ENCODE data around the gene DPYSL3. TPM values are rescaled to one million over a fixed set of nuclear protein-coding genes. Genes with fewer than 3 reads are reported as not detected.

The DPYSL3 gene
- total RNA-seq, 2 experiments from 2014 or later = 0.13 to 0.38 TPM

DNA sequence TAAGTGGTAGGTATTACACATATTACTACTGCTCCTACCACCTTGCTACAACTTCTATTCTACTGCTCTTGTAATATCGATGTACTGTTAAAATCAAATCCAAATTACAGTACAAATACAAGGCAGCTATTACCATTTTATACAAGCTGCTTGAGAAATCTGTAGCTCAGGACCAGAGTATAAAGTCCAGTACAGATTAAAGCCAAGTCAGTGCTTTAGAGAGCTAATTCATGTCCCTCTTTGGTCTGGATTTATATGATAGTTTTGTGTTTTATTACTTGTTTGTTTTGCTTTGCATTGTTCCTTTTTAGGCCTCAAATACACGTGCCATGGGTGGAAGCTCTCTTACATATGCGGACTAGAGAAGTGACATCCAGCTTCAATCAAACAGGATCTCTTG, 75.8 kb downstream of the DPYSL3 start:
- Mint-ChIP-seq H3K9me3 (no peaks in the 10 kb centered on the region), H3K36me3 (ENCODE audit: low read depth) (no peaks in the 10 kb centered on the region), H3K27ac (no peak overlapping the region), H3K4me1 (ENCODE audit: low read depth) (no peaks in the 10 kb centered on the region), H3K4me3 (no peak overlapping the region), H3K27me3 (peaks cover 11% of the 10 kb centered on the region)
- ATAC-seq (no peak), DNase-seq (no peak)
- CTCF ChIA-PET = interaction anchor here (0.9 kb wide), 1 partner anchor 245 kb away, joined by 3 read pairs; no protein-coding TSS in a partner anchor
- POLR2A ChIA-PET = no interaction called here
- no peak for TF ChIP-seq CTCF (IDR thresholded peaks at IDR 0.05)
- intact Hi-C loops (cut with micrococcal nuclease) = no loop called here

DNA sequence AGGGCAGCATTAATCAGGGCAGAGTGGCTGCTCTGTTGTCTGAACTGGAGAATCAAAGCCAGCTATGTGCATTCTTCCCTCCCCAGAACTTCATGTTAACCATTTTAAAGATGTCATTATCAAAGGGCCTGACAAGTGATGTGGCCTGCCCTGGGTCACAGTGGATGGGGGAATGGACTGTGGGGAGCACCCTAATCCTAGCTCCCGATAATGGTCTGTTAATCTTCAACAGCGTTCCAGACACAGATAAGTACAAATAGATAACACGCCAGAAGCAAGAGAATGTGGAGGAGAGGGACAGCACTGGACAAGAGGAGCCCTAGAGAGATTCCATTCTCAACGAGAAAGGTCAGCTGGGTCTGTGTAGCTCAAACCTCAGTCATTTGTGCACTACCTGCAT, 77.5 kb downstream of the DPYSL3 start:
- Mint-ChIP-seq H3K27me3 (peaks cover 14% of the 10 kb centered on the region), H3K4me1 (ENCODE audit: low read depth) (no peaks in the 10 kb centered on the region), H3K9me3 (no peaks in the 10 kb centered on the region), H3K27ac (no peak overlapping the region), H3K36me3 (ENCODE audit: low read depth) (no peaks in the 10 kb centered on the region), H3K4me3 (no peak overlapping the region)
- DNase-seq (no peak), ATAC-seq (no peak)
- ChIA-PET POLR2A (no interaction called here), CTCF (no interaction called here)
- intact Hi-C loops (cut with micrococcal nuclease) = no loop called here
- TF ChIP-seq CTCF (IDR thresholded peaks at IDR 0.05) = no peak

DNA sequence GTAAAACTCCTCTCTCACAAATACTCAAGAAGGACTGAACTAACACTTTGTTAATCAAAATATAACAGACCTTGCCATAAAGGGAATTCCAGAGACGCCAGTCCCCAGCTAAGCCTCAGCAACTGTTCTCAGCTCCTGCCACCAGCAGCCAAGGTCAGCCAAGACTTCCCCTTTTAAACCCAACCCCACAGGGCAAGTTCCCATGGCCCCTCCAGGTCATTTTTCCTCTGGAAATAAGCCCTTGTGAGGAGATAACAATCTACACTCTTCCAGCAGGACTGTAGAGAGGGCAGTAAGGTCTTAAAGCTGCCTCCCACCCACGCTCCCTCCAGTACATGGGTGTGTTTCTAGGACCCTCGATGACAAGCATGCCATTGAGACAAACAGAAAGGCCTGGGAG, 78.3 kb downstream of the DPYSL3 start:
- POLR2A ChIA-PET = no interaction called here
- Mint-ChIP-seq H3K9me3 (no peaks in the 10 kb centered on the region), H3K4me3 (no peak overlapping the region), H3K4me1 (ENCODE audit: low read depth) (no peaks in the 10 kb centered on the region), H3K27ac (no peak overlapping the region), H3K27me3 (peaks cover 14% of the 10 kb centered on the region), H3K36me3 (ENCODE audit: low read depth) (no peaks in the 10 kb centered on the region)
- TF ChIP-seq CTCF (IDR thresholded peaks at IDR 0.05) = no peak
- CTCF ChIA-PET = no interaction called here
- ATAC-seq = no peak
- intact Hi-C loops (cut with micrococcal nuclease) = no loop called here
- DNase-seq = no peak

DNA sequence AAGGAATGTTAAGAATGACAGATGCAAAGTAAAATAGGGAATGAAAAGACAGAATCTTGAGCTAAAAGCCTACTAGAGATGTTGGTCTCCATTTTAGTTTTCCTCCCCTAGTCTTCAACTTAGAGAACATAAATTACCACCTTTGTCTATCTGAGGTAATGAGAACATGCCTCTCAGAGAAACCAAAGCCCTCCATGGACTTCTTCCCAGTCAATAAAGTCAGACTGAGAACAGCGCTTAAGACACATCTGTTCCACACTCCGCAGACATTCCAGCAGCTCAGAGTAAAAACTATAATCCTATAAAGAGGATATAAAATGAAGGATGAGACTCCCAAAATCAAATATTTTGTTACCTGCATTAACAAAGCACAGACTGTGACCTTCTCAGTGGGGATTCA, 79.2 kb downstream of the DPYSL3 start:
- Mint-ChIP-seq H3K4me3 (no peak overlapping the region), H3K27me3 (peaks cover 14% of the 10 kb centered on the region), H3K9me3 (no peaks in the 10 kb centered on the region), H3K36me3 (ENCODE audit: low read depth) (no peaks in the 10 kb centered on the region), H3K4me1 (ENCODE audit: low read depth) (no peaks in the 10 kb centered on the region), H3K27ac (no peak overlapping the region)
- intact Hi-C loops (cut with micrococcal nuclease) = no loop called here
- ATAC-seq (no peak), DNase-seq (no peak)
- no peak for TF ChIP-seq CTCF (IDR thresholded peaks at IDR 0.05)
- POLR2A ChIA-PET = no interaction called here
- CTCF ChIA-PET = no interaction called here

- H3K4me3 Mint-ChIP-seq = no peak overlapping the region
- ATAC-seq = no peak
- no peaks in the 10 kb centered on the region for H3K36me3 Mint-ChIP-seq (ENCODE audit: low read depth)
- no peaks in the 10 kb centered on the region for H3K4me1 Mint-ChIP-seq (ENCODE audit: low read depth)
- no peak overlapping the region for H3K27ac Mint-ChIP-seq
- H3K9me3 Mint-ChIP-seq = no peaks in the 10 kb centered on the region
- CTCF ChIA-PET = no interaction called here
- POLR2A ChIA-PET = no interaction called here
- intact Hi-C loops (cut with micrococcal nuclease) = no loop called here
- H3K27me3 Mint-ChIP-seq = peaks cover 12% of the 10 kb centered on the region
- DNase-seq = no peak
- TF ChIP-seq CTCF (IDR thresholded peaks at IDR 0.05) = no peak
These were observed 82.1 kb downstream of the DPYSL3 start for GRCh38 chr5:147427521-147428401.
